Left cardiac atrium (tissue), 4 donors: ENCODE results near the gene ITGA7. TPM values are rescaled to one million over a fixed set of nuclear protein-coding genes. Genes with fewer than 3 reads are reported as not detected.

Source experiments
- ATAC-seq, 2 donors: fragments of 200-7000 bp; cut with Tn5 transposase; one replicate each; pipeline ENCODE4 v1.9.1; 2020; ENCODE audit warnings: mild to moderate bottlenecking in 2 of 2, moderate library complexity in 2 of 2
- DNase-seq: peaks from one replicate; pipeline ENCODE4 v3.0.0-alpha.2; 2020
- intact Hi-C, 2 donors: fragments of 100-400 bp; cut with DNase I; formaldehyde crosslinking; loops; one replicate each; pipeline versions ENCODE4 v1.14.1 to v1.15.1; 2022 to 2023
- long read RNA-seq: library from polyadenylated mRNA; unstranded; transcript quantifications from one replicate; pipeline ENCODE4 v2.0.0, GENCODE V29; 2021
- total RNA-seq, 2 donors: library from RNA; stranded (reverse); fragmentation: NEBNext Ultra II Directional; extraction: Animal tissue kit (Norgen Biotek cat#: 25700); gene quantifications; one replicate each; pipeline ENCODE4 v1.2.1, GENCODE V29; 2021
- donor health status: DM: no; HTN: yes; CAD: no.
- donor health status: DM: no; HTN: yes; CAD: no; lungs with severe emphysema.
- donor health status: DM: yes; HTN: yes; CAD: no.
- donor health status: Dilated cardiomyopathy.

ITGA7 gene
- total RNA-seq = 100 to 1,000 TPM; 395 to 448 TPM
- long read RNA-seq, full-length matches to known transcripts = 16 of 455 reads
- long read RNA-seq, partial matches to known transcripts = 294 of 455 reads
- long read RNA-seq, other reads (novel, unspliced or antisense) = 145 of 455 reads

- DNase-seq = peak; percentile 82
- ATAC-seq = peak; percentile 51 to 69
- intact Hi-C loops = no loop called here
Measured at GRCh38 chr12:55707841-55708694, at the start of gene ITGA7. ITGA7 (minus strand) TSS chr12:55707904; CDS start chr12:55707682, 222 bp downstream.

GRCh38 chr12:55755246-55755645 lies 47.5 kb upstream of the ITGA7 start:
- no peak for ATAC-seq
- DNase-seq = no peak
- intact Hi-C loops = no loop called here

- intact Hi-C loops = loop anchor here in 1 of 2 donors (10.0 kb wide), 2 partner anchors 46 to 186 kb away; partner anchors contain the start of gene DGKA
- DNase-seq = no peak
Measured at GRCh38 chr12:55748230-55748993, 40.7 kb upstream of the ITGA7 start.

GRCh38 chr12:55746913-55747231 lies 39.2 kb upstream of the ITGA7 start:
- intact Hi-C loops = loop anchor here in 1 of 2 donors (10.0 kb wide), 2 partner anchors 48 to 188 kb away; partner anchors contain the start of gene DGKA
- DNase-seq (no peak), ATAC-seq (no peak)

More at GRCh38 chr12:55748230-55748993, 40.7 kb upstream of the ITGA7 start:
- ATAC-seq = no peak

GRCh38 chr12:55746174-55746912 lies 38.6 kb upstream of the ITGA7 start:
- DNase-seq = no peak
- no peak for ATAC-seq
- intact Hi-C loops = loop anchor here in 1 of 2 donors (10.0 kb wide), 2 partner anchors 48 to 188 kb away; partner anchors contain the start of gene DGKA

GRCh38 chr12:55745361-55746173 lies 37.9 kb upstream of the ITGA7 start:
- DNase-seq (no peak), ATAC-seq (peak; percentile 14 to 16)
- intact Hi-C loops = loop anchor here in 1 of 2 donors (10.0 kb wide), 2 partner anchors 49 to 189 kb away; partner anchors contain the start of gene DGKA

GRCh38 chr12:55744340-55745030 lies 36.8 kb upstream of the ITGA7 start:
- intact Hi-C loops = loop anchor here (5.0 to 10.0 kb wide), 4 partner anchors 50 to 190 kb away; partner anchors contain the start of genes DGKA (in 1 of the 2), ORMDL2 (in 1 of the 2) and SARNP (in 1 of the 2)
- DNase-seq = no peak
- peak in 1 of 2 donors; percentile 1 for ATAC-seq

- ATAC-seq = peak; percentile 20 to 22
- DNase-seq = peak; percentile 63
- intact Hi-C loops = loop anchor here (5.0 to 10.0 kb wide), 4 partner anchors 51 to 191 kb away; partner anchors contain the start of genes DGKA (in 1 of the 2), ORMDL2 (in 1 of the 2) and SARNP (in 1 of the 2)
Measured at GRCh38 chr12:55743406-55744339, 36.0 kb upstream of the ITGA7 start.

GRCh38 chr12:55742719-55743405 lies 35.2 kb upstream of the ITGA7 start, which contains the start of gene GDF11:
GDF11 (plus strand) TSS chr12:55743122; CDS start chr12:55743317, 195 bp downstream.
- intact Hi-C loops = loop anchor here (5.0 to 10.0 kb wide), 4 partner anchors 52 to 192 kb away; partner anchors contain the start of genes DGKA (in 1 of the 2), ORMDL2 (in 1 of the 2) and SARNP (in 1 of the 2)
- DNase-seq = peak; percentile 85
- ATAC-seq = peak; percentile 59 to 65

GRCh38 chr12:55741931-55742680 lies 34.4 kb upstream of the ITGA7 start:
- DNase-seq (no peak), ATAC-seq (no peak)
- intact Hi-C loops = loop anchor here (5.0 to 10.0 kb wide), 4 partner anchors 53 to 193 kb away; partner anchors contain the start of genes DGKA (in 1 of the 2), ORMDL2 (in 1 of the 2) and SARNP (in 1 of the 2)

GRCh38 chr12:55739025-55739378 lies 31.3 kb upstream of the ITGA7 start:
- intact Hi-C loops = loop anchor here in 1 of 2 donors (5.0 kb wide), 2 partner anchors 198 to 288 kb away; no protein-coding TSS in a partner anchor
- DNase-seq (no peak), ATAC-seq (no peak)

- peak; percentile 90 for DNase-seq
- intact Hi-C loops = loop anchor here in 1 of 2 donors (5.0 kb wide), 2 partner anchors 199 to 289 kb away; no protein-coding TSS in a partner anchor
- ATAC-seq = peak; percentile 84
Measured at GRCh38 chr12:55738123-55739024, 30.7 kb upstream of the ITGA7 start.

GRCh38 chr12:55737581-55738122 lies 29.9 kb upstream of the ITGA7 start:
- ATAC-seq = peak; percentile 17 to 33
- DNase-seq = no peak
- intact Hi-C loops = loop anchor here in 1 of 2 donors (5.0 kb wide), 2 partner anchors 200 to 290 kb away; no protein-coding TSS in a partner anchor
